ENCODE measurements around the gene PCDH10. TPM values are rescaled to one million over a fixed set of nuclear protein-coding genes. Genes with fewer than 3 reads are reported as not detected.

Gene PCDH10
- total and polyA plus RNA-seq, 9 of the 15 experiments (the other 6 are each of a cell fraction or from before 2014, with no cell fraction given): 0.04 to 1.4 (median 0.29) TPM

- WGBS (ENCODE audit: insufficient coverage, low coverage, missing lambda C conversion rate): 0% methylated on average over 1 of the region's 1 CpG
- ATAC-seq (no peak), FAIRE-seq (no peak)
Observed at GRCh38 chr4:133124746-133125145, 24.3 kb upstream of the PCDH10 start.

More at GRCh38 chr4:133124746-133125145, 24.3 kb upstream of the PCDH10 start:
- H4K20me1 ChIP-seq (replicated peaks; ENCODE audit: control insufficient read depth, insufficient read depth, low read length): no peaks in the 10 kb centered on the region
- ChIA-PET CTCF (ENCODE audit: low intra/inter-chr PET ratio) (no interaction called here), POLR2A (no interaction called here)
- H3K4me2 ChIP-seq (ENCODE audit: insufficient read depth, low read length): no peak overlapping the region
- H3K4me1 ChIP-seq (replicated peaks in 1 of 2; ENCODE audit: control insufficient read depth in 2 of 2, insufficient read depth in 2 of 2, low read length in 2 of 2): no peaks in the 10 kb centered on the region
- intact Hi-C loops (cut with micrococcal nuclease): no loop called here
- no TSS peak for BruUV-seq (replicated peaks)
- H3K4me3 ChIP-seq: no peak overlapping the region
- H2AFZ ChIP-seq (ENCODE audit: low read depth, low read length): no peak overlapping the region
- H3K9me1 ChIP-seq (ENCODE audit: control insufficient read depth, insufficient read depth, low read length): no peaks in the 10 kb centered on the region
- no peak overlapping the region for H3K27ac ChIP-seq (ENCODE audit: extremely low read depth, low read depth, low read length)
- TF ChIP-seq RBM39 (optimal IDR thresholded peaks at IDR 0.05; ENCODE audit: low read depth, low read length) (no peak), RUNX1 (IDR thresholded peaks at IDR 0.05; ENCODE audit: low read depth) (no peak), PRPF4 (IDR thresholded peaks at IDR 0.05; ENCODE audit: insufficient read depth, low read depth, low read length, poor library complexity, severe bottlenecking) (no peak), ZHX1 (conservative IDR thresholded peaks at IDR 0.05; ENCODE audit: low read length) (no peak), PYGO2 (tag; IDR thresholded peaks at IDR 0.05) (no peak), CBX2 (IDR thresholded peaks at IDR 0.05; ENCODE audit: insufficient read depth, low read length, poor library complexity, severe bottlenecking) (no peak), FOSL1 (tag; conservative IDR thresholded peaks at IDR 0.05) (no peak), ZFP36 (IDR thresholded peaks at IDR 0.05; ENCODE audit: low read depth, low read length, partially characterized antibody) (no peak), ZNF639 (CRISPR knock-in tag; conservative IDR thresholded peaks at IDR 0.05 in 1 of 2, IDR thresholded peaks at IDR 0.05 in 1 of 2) (no peak)
- in situ Hi-C loops (cut with MboI): no loop called here
- no peaks in the 10 kb centered on the region for H3K9me3 ChIP-seq (replicated peaks; ENCODE audit: control insufficient read depth, insufficient read depth, low read depth, low read length)
- H3K79me2 ChIP-seq (ENCODE audit: control insufficient read depth, insufficient read depth, low read length): no peaks in the 10 kb centered on the region
- no peak for DNase-seq (ENCODE audit: extremely low read depth in 1 of 4, low spot score in 3 of 4)
- no peaks in the 10 kb centered on the region for H3K27me3 ChIP-seq (ENCODE audit: control insufficient read depth in 2 of 2, insufficient read depth in 2 of 2, low read length in 2 of 2)
- H3K36me3 ChIP-seq (ENCODE audit: control insufficient read depth, insufficient read depth, low read length): no peaks in the 10 kb centered on the region
- no peak overlapping the region for H3K9ac ChIP-seq (ENCODE audit: insufficient read depth in 1 of 2, low read depth in 2 of 2, low read length in 2 of 2)

Measured in K562 (cell line).